GM12878 (cell line): Measurements from ENCODE around the gene ZNF772. TPM values are rescaled to one million over a fixed set of nuclear protein-coding genes. Genes with fewer than 3 reads are reported as not detected.

ENCODE experiments used
- ATAC-seq: fragments of 200-7000 bp; cut with Tn5 transposase; 3 replicates; pipeline ENCODE4 v1.9.1; 2020; ENCODE audit warnings: mild to moderate bottlenecking, moderate library complexity
- BruUV-seq: library from RNA; stranded (reverse); fragments of 400-500 nt; replicated peaks from 2 replicates; lab custom pipeline; 2021; lab: Mats Ljungman, UMichigan
- CTCF ChIA-PET: fragments of 300-600 bp; sonication (Branson Sonifier 250); formaldehyde crosslinking; extraction: SDS; loops from one replicate; lab custom pipeline; 2021; ENCODE audit warnings: inconsistent platforms; lab: Yijun Ruan, JAX
- POLR2A ChIA-PET: fragments of 350-600 bp; formaldehyde crosslinking; extraction: SDS; loops from one replicate; lab custom pipeline; 2021; ENCODE audit warnings: inconsistent platforms; lab: Charles Lee
- RAD21 ChIA-PET: fragments of 300-600 bp; sonication (Branson Sonifier 250); formaldehyde crosslinking; loops from one replicate; lab custom pipeline; 2023; ENCODE audit warnings: antibody characterized with exemption; ENCODE audit not compliant: unreplicated experiment; lab: Charles Lee
- SMC1A ChIA-PET: fragments of 300-600 bp; sonication (Branson Sonifier 250); formaldehyde crosslinking; loops from one replicate; lab custom pipeline; 2023; ENCODE audit not compliant: unreplicated experiment, uncharacterized antibody; lab: Charles Lee
- DNase-seq: peaks from one replicate; pipeline ENCODE4 v3.0.0-alpha.2; 2011; ENCODE audit warnings: low read depth, low spot score
- FAIRE-seq: peaks from 3 replicates; lab custom pipeline; 2011; peaks lifted over from hg19 to GRCh38; lab: Jason Lieb, UNC
- H2AFZ ChIP-seq: 2 replicates; pipeline ENCODE4 v1.6.0; 2011; ENCODE audit warnings: low read depth, low read length, control low read depth; ENCODE audit not compliant: control insufficient read depth
- H3K27ac ChIP-seq: 2 replicates; pipeline ENCODE4 v1.5.1; 2011; ENCODE audit warnings: control low read depth; ENCODE audit not compliant: control insufficient read depth, insufficient read depth
- H3K27me3 ChIP-seq, 2 experiments: replicated peaks in 1 of 2; 2 replicates each; pipeline versions ENCODE4 v1.6.0 to v1.6.1; 2011; ENCODE audit warnings: low read length in 1 of 2; ENCODE audit not compliant: control insufficient read depth in 2 of 2, insufficient read depth in 2 of 2
- H3K36me3 ChIP-seq, 2 experiments: 2 replicates each; pipeline ENCODE4 v1.5.1; 2011; ENCODE audit warnings: low read length in 1 of 2; ENCODE audit not compliant: control insufficient read depth in 2 of 2, insufficient read depth in 2 of 2
- H3K4me1 ChIP-seq: 2 replicates; pipeline ENCODE4 v1.6.1; 2011; ENCODE audit warnings: mild to moderate bottlenecking, low read length, moderate library complexity, mixed read lengths; ENCODE audit not compliant: control insufficient read depth, insufficient read depth
- H3K4me2 ChIP-seq: 2 replicates; pipeline ENCODE4 v1.6.0; 2011; ENCODE audit warnings: control low read depth; ENCODE audit not compliant: control insufficient read depth, insufficient read depth
- H3K4me3 ChIP-seq: fragments of 200-600 bp; sonication (generic); 2 replicates; pipeline ENCODE4 v1.5.1; 2016
- H3K79me2 ChIP-seq: 2 replicates; pipeline ENCODE4 v1.6.0; 2011; ENCODE audit warnings: low read length; ENCODE audit not compliant: control insufficient read depth, insufficient read depth
- H3K9ac ChIP-seq: 2 replicates; pipeline ENCODE4 v1.8.0; 2011; ENCODE audit warnings: low read length, control low read depth, mixed read lengths; ENCODE audit not compliant: control insufficient read depth, insufficient read depth
- H3K9me3 ChIP-seq: replicated peaks from 3 replicates; pipeline ENCODE4 v1.5.1; 2011; ENCODE audit warnings: mild to moderate bottlenecking, low read length; ENCODE audit not compliant: control insufficient read depth, insufficient read depth
- H4K20me1 ChIP-seq: 2 replicates; pipeline ENCODE4 v1.6.0; 2011; ENCODE audit not compliant: control insufficient read depth, insufficient read depth
- ATF7 ChIP-seq: fragments of 450-650 bp; IDR thresholded peaks from 2 replicates; pipeline ENCODE4 v1.6.1; 2016; ENCODE audit warnings: low read depth, mild to moderate bottlenecking
- CHD2 ChIP-seq: IDR thresholded peaks from 2 replicates; pipeline ENCODE4 v1.6.1; 2011; ENCODE audit warnings: low read depth, low read length, improper control_type of control experiment, borderline replicate concordance
- HDAC2 ChIP-seq: fragments of 200-600 bp; sonication (generic); IDR thresholded peaks from 2 replicates; pipeline ENCODE4 v1.6.1; 2017
- IKZF1 ChIP-seq: fragments of 450-650 bp; conservative IDR thresholded peaks from 2 replicates; pipeline ENCODE4 v1.6.1; 2017; ENCODE audit warnings: antibody characterized with exemption, mild to moderate bottlenecking
- IKZF2 ChIP-seq, 2 experiments: fragments of 450-650 bp; IDR thresholded peaks; 2 replicates each; pipeline ENCODE4 v1.6.1; 2017; ENCODE audit warnings: mild to moderate bottlenecking in 2 of 2, moderate library complexity in 2 of 2
- MYC ChIP-seq: IDR thresholded peaks from 2 replicates; pipeline ENCODE4 v1.6.1; 2011; ENCODE audit warnings: mild to moderate bottlenecking, low read length, moderate library complexity, inconsistent platforms; ENCODE audit not compliant: insufficient read depth, insufficient replicate concordance, insufficient read length, severe bottlenecking
- NFYA ChIP-seq: IDR thresholded peaks from 2 replicates; pipeline ENCODE4 v1.6.1; 2011; ENCODE audit warnings: low read depth, mild to moderate bottlenecking, low read length, improper control_type of control experiment, borderline replicate concordance
- NFYB ChIP-seq: IDR thresholded peaks from 2 replicates; pipeline ENCODE4 v1.6.1; 2011; ENCODE audit warnings: low read depth, mild to moderate bottlenecking, low read length, improper control_type of control experiment, moderate library complexity; ENCODE audit not compliant: insufficient read depth
- NRF1 ChIP-seq: conservative IDR thresholded peaks from 2 replicates; pipeline ENCODE4 v1.6.1; 2011; ENCODE audit warnings: mild to moderate bottlenecking, low read depth, low read length, improper control_type of control experiment
- PML ChIP-seq: IDR thresholded peaks from 2 replicates; pipeline ENCODE4 v1.6.1; 2012; ENCODE audit warnings: low read length, inconsistent platforms
- POLR2A ChIP-seq: IDR thresholded peaks from 2 replicates; pipeline ENCODE4 v1.6.1; 2011; ENCODE audit warnings: low read depth, mild to moderate bottlenecking, low read length
- RFX5 ChIP-seq: IDR thresholded peaks from 2 replicates; pipeline ENCODE4 v1.6.1; 2011; ENCODE audit warnings: low read depth, low read length, improper control_type of control experiment
- SIX5 ChIP-seq: IDR thresholded peaks from 2 replicates; pipeline ENCODE4 v1.6.1; 2011; ENCODE audit warnings: mild to moderate bottlenecking, low read depth, low read length, moderate library complexity; ENCODE audit not compliant: severe bottlenecking
- SMAD5 ChIP-seq: IDR thresholded peaks from 2 replicates; pipeline ENCODE4 v1.6.1; 2016; ENCODE audit warnings: antibody characterized with exemption, low read depth
- WRNIP1 ChIP-seq: IDR thresholded peaks from 2 replicates; pipeline ENCODE4 v1.6.1; 2011; ENCODE audit warnings: low read depth, low read length, improper control_type of control experiment, borderline replicate concordance
- WGBS: methylation state at CpG from one replicate; pipeline ENCODE4 v1.1.6; 2016; ENCODE audit warnings: low lambda C conversion rate; ENCODE audit not compliant: insufficient replicate concordance, insufficient coverage; ENCODE audit errors: missing lambda C conversion rate; 5-methylcytosine and 5-hydroxymethylcytosine counted together
- in situ Hi-C: fragments of 300-500 bp; cut with MboI; formaldehyde crosslinking; loops from 9 replicates; pipeline ENCODE4 v1.14.3; 2018; ENCODE audit warnings: mixed read lengths
- intact Hi-C: fragments of 100-400 bp; cut with micrococcal nuclease; formaldehyde crosslinking; loops from one replicate; pipeline ENCODE4 v1.14.2; 2022; ENCODE audit not compliant: unreplicated experiment
- polyA plus RNA-seq, 11 experiments: library from polyadenylated mRNA; depleted of rRNA in 4 of 11; unstranded in 6 of 11; stranded (reverse) in 5 of 11; fragments of >200 nt; fragmentation: Nextera tagmentation in 4 of 11; fragmentation: Illumina TruSeq in 1 of 11; extraction: Ambion mirVana in 4 of 11; extraction: Trizol in 1 of 11; gene quantifications; 1 replicate in 1 of 11; 2 replicates in 10 of 11; pipeline versions ENCODE4 v1.2.1 to v1.2.3, GENCODE V29; 2011 to 2016; ENCODE audit warnings: inconsistent platforms in 2 of 11, missing spikeins in 2 of 11, low read depth in 1 of 11
- total RNA-seq, 4 experiments: library from RNA; depleted of rRNA in 3 of 4; stranded (reverse); fragments of >200 nt in 3 of 4; fragmentation: Illumina TruSeq in 1 of 4; extraction: Trizol in 1 of 4; gene quantifications; 2 replicates each; pipeline versions ENCODE4 v1.2.1 to v1.2.3, GENCODE V29; 2013 to 2021
- TF ChIP-seq, protein P1 (sequence below): fragments of 450-650 bp; IDR thresholded peaks from 2 replicates; pipeline ENCODE4 v1.6.1; 2016; ENCODE audit warnings: mild to moderate bottlenecking, moderate library complexity, borderline replicate concordance
- TF ChIP-seq, protein P2 (sequence below): IDR thresholded peaks from 2 replicates; pipeline ENCODE4 v1.6.1; 2012; ENCODE audit warnings: low read depth, low read length, improper control_type of control experiment

The ZNF772 gene
- total and polyA plus RNA-seq, 10 of the 15 experiments (the other 5 are each of a cell fraction or from before 2014, with no cell fraction given), result 0.42 to 8.7 (median 3.8) TPM

DNA sequence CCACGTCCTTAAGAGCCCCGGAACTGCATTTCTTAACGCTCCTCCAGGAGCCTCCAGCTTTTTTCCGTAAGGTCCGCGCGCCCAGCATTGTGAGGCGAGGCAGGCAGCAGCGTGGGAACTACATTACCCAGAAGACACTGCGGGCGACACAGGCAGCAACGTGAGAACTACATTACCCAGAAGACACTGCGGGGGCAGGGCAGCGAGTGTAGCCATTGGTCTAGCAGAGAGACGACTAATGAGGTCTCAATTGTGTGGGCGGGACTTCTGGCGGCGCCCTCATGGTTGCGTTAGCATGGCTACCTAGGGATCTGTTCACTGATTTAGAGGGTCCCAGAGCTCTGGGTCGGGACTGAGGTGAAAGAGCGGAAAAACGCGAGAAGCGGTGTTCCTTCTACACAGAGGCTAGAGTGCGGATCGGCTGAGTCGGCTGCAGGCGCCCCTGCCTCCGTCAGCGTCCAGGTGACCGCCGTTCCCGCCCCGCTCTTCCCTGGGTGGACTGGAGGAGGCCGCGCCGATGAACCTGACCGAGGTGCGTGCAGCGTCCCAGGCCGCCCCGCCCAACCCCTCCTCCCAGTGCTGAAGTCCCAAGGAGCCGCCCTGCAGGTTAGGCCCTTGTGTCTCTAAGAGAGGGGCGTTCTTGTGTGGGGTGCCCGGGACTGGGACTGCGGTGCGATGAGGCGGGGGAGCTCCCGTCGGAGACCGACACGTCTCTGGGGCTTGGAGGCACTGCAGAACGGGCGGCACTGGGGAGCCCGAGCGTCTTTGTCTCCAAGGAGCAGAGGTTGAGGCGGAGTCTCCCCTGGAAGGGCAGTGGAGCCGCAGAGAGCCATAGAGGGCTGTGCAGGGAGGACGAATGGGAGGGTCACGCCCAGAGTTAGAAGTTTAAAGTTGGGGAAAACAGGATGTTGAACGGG, 42.0 kb downstream of the ZNF772 start, which contains the start of gene ZNF749:
ZNF749 (plus strand) TSS at position 264 of the 917 bp plus-strand sequence; CDS start at position 518, 254 bp downstream.
- peak within 1 kb of the TSS; percentile 73 for H3K4me3 ChIP-seq
- peak within 1 kb of the TSS; percentile 61 for H3K9ac ChIP-seq
- peaks cover 5% of the 10 kb centered on the region; the same call in 1 of the 2 replicates for H3K4me1 ChIP-seq
- intact Hi-C loops, result no loop called here
- H3K36me3 ChIP-seq, result peaks cover 0 to 5% of the 10 kb centered on the region in 2 experiments; a peak in 1 of 4 replicates
- ChIA-PET RAD21 (interaction anchor here (0.8 to 1.6 kb wide), 2 partner anchors 46 to 84 kb away, joined by 3 to 4 read pairs; partner anchors contain the start of genes ZNF304 and ZNF548), CTCF (interaction anchor here (0.8 to 1.5 kb wide), 4 partner anchors 20 to 198 kb away, joined by 3 to 4 read pairs (median 3); no protein-coding TSS in a partner anchor), POLR2A (interaction anchor here (0.6 to 1.7 kb wide), 4 partner anchors 49 to 481 kb away, joined by 3 to 5 read pairs (median 4); partner anchors contain the start of genes ZNF304, ZNF417 and ZNF671), SMC1A (interaction anchor here (1.5 kb wide), 1 partner anchor 25 kb away, joined by 4 read pairs; no protein-coding TSS in a partner anchor)
- FAIRE-seq, result peak; percentile 98
- TSS peak; percentile 71 for BruUV-seq
- in situ Hi-C loops, result no loop called here
- 2% methylated on average over 61 of the region's 61 CpGs for WGBS
- peak within 1 kb of the TSS; percentile 38 for H3K27ac ChIP-seq
- no peaks in the 10 kb centered on the region for H3K27me3 ChIP-seq
- H3K9me3 ChIP-seq, result peaks cover 3% of the 10 kb centered on the region; the same call in 2 of the 3 replicates
- peaks cover 17% of the 10 kb centered on the region for H3K79me2 ChIP-seq
- DNase-seq, result peak; percentile 94
- H3K4me2 ChIP-seq, result peak within 1 kb of the TSS; percentile 86
- ATAC-seq, result peak; percentile 98
- peak within 1 kb of the TSS; percentile 97 for H2AFZ ChIP-seq
- H4K20me1 ChIP-seq, result no peaks in the 10 kb centered on the region; the same call in 1 of the 2 replicates
- peak; percentile 66 for TF ChIP-seq MYC
- TF ChIP-seq NFYB, result peak; percentile 67; the same call in 1 of the 2 replicates
- TF ChIP-seq PML, result peak; percentile 38; the same call in 1 of the 2 replicates
- TF ChIP-seq ATF7, result 0 out of 2 replicates have a peak, but pooled peaks have one; percentile 35
- peak; percentile 71 for TF ChIP-seq POLR2A
- TF ChIP-seq HDAC2, result no peak
- no peak for TF ChIP-seq WRNIP1
- TF ChIP-seq CHD2, result peak; percentile 87
- no peak for TF ChIP-seq NRF1
- no peak for TF ChIP-seq NFYA
- peak; percentile 46; the same call in 1 of the 2 replicates for TF ChIP-seq RFX5
- TF ChIP-seq SMAD5, result peak; percentile 80
- TF ChIP-seq, protein P1, sequence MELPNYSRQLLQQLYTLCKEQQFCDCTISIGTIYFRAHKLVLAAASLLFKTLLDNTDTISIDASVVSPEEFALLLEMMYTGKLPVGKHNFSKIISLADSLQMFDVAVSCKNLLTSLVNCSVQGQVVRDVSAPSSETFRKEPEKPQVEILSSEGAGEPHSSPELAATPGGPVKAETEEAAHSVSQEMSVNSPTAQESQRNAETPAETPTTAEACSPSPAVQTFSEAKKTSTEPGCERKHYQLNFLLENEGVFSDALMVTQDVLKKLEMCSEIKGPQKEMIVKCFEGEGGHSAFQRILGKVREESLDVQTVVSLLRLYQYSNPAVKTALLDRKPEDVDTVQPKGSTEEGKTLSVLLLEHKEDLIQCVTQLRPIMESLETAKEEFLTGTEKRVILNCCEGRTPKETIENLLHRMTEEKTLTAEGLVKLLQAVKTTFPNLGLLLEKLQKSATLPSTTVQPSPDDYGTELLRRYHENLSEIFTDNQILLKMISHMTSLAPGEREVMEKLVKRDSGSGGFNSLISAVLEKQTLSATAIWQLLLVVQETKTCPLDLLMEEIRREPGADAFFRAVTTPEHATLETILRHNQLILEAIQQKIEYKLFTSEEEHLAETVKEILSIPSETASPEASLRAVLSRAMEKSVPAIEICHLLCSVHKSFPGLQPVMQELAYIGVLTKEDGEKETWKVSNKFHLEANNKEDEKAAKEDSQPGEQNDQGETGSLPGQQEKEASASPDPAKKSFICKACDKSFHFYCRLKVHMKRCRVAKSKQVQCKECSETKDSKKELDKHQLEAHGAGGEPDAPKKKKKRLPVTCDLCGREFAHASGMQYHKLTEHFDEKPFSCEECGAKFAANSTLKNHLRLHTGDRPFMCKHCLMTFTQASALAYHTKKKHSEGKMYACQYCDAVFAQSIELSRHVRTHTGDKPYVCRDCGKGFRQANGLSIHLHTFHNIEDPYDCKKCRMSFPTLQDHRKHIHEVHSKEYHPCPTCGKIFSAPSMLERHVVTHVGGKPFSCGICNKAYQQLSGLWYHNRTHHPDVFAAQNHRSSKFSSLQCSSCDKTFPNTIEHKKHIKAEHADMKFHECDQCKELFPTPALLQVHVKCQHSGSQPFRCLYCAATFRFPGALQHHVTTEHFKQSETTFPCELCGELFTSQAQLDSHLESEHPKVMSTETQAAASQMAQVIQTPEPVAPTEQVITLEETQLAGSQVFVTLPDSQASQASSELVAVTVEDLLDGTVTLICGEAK, result peak; percentile 78
- TF ChIP-seq, protein P2, sequence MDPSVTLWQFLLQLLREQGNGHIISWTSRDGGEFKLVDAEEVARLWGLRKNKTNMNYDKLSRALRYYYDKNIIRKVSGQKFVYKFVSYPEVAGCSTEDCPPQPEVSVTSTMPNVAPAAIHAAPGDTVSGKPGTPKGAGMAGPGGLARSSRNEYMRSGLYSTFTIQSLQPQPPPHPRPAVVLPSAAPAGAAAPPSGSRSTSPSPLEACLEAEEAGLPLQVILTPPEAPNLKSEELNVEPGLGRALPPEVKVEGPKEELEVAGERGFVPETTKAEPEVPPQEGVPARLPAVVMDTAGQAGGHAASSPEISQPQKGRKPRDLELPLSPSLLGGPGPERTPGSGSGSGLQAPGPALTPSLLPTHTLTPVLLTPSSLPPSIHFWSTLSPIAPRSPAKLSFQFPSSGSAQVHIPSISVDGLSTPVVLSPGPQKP, result peak; percentile 57; the same call in 1 of the 2 replicates
- TF ChIP-seq IKZF2 (IDR thresholded peaks at IDR 0.05), result no peak; a peak in 1 of 4 replicates
- TF ChIP-seq SIX5, result peak; percentile 97
- peak; percentile 98 for TF ChIP-seq IKZF1
